OCI-LY3 (cell line): ENCODE data around the gene HHAT.

Source experiments
- H2AFZ ChIP-seq: fragments of 200-600, 300-600 bp; shearing (Covaris generic); 2 replicates; pipeline ENCODE4 v1.6.0; 2014; ENCODE audit warnings: antibody characterized with exemption, low read depth, low read length
- H3K27ac ChIP-seq: fragments of 200-600, 300-600 bp; sonication (generic); 2 replicates; pipeline ENCODE4 v1.5.1; 2014; ENCODE audit warnings: mild to moderate bottlenecking, low read length, moderate library complexity, mixed read lengths
- H3K27me3 ChIP-seq: fragments of 200-600, 300-600 bp; sonication (generic); 2 replicates; pipeline ENCODE4 v1.6.1; 2014; ENCODE audit warnings: low read depth, low read length, mixed read lengths
- H3K36me3 ChIP-seq: fragments of 200-600, 300-600 bp; sonication (generic); replicated peaks from 2 replicates; pipeline ENCODE3; 2014; ENCODE audit warnings: low read depth, low read length, mixed read lengths
- H3K4me1 ChIP-seq: fragments of 300-600, 200-600 bp; sonication (generic); 2 replicates; pipeline ENCODE4 v1.6.1; 2014; ENCODE audit warnings: low read length, mixed read lengths
- H3K4me2 ChIP-seq: fragments of 200-600, 300-600 bp; sonication (generic); 2 replicates; pipeline ENCODE4 v1.6.1; 2014; ENCODE audit warnings: low read length, mixed read lengths
- H3K4me3 ChIP-seq: fragments of 300-600, 200-600 bp; sonication (generic); 2 replicates; pipeline ENCODE4 v1.5.1; 2014; ENCODE audit warnings: antibody characterized with exemption, mild to moderate bottlenecking, low read length, moderate library complexity
- H3K79me2 ChIP-seq: fragments of 300-600, 200-600 bp; shearing (Covaris generic); 2 replicates; pipeline ENCODE4 v1.6.1; 2014; ENCODE audit warnings: mild to moderate bottlenecking, low read length, mixed read lengths
- H3K9ac ChIP-seq: fragments of 300-600, 200-600 bp; shearing (Covaris generic); 2 replicates; pipeline ENCODE4 v1.6.0; 2014; ENCODE audit warnings: mild to moderate bottlenecking, low read length, moderate library complexity
- H3K9me3 ChIP-seq: fragments of 200-600, 300-600 bp; shearing (Covaris generic); 2 replicates; pipeline ENCODE4 v1.6.1; 2014; ENCODE audit warnings: low read length, mixed read lengths; ENCODE audit not compliant: insufficient read depth
- H4K20me1 ChIP-seq: fragments of 200-600, 300-600 bp; sonication (generic); 2 replicates; pipeline ENCODE4 v1.6.1; 2016; ENCODE audit warnings: low read length, mixed read lengths; ENCODE audit not compliant: insufficient read depth
- EZH2phosphoT487 ChIP-seq: fragments of 200-600 bp; shearing (Covaris generic); IDR thresholded peaks from 2 replicates; pipeline ENCODE4 v1.6.1; 2018; ENCODE audit warnings: antibody characterized with exemption, mixed run types, low read depth
- TF ChIP-seq, protein P1 (sequence below): fragments of 200-600, 300-600 bp; sonication (generic); IDR thresholded peaks from 2 replicates; pipeline ENCODE4 v1.5.1; 2014; ENCODE audit warnings: antibody characterized with exemption, low read length, low read depth

Gene HHAT

DNA sequence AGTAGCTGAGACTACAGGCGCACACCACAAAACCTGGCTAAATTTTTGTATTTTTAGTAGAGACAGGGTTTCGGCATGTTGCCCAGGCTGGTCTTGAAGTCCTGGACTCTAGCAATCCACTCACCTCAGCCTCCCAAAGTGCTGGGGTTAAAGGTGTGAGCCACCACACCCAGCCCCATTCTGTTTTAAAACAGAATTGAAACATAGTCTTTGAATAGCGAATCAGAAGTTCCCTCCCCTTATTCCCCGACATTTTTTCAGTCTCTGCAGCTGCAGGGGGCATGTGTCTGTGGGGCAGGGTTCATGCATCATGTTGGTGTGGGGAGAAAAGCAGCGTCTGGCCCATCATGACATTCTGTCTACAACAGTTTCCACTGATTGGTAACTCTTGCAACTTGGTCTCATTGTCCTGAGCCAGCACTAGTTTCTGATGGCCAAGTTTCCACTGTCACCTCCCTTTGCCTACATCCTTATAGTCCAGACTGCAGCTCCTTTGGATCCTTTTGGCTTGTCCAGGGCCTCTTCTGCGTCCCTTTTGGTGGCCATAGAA lies 15.6 kb upstream of the HHAT start:
- Histone ChIP-seq H3K27me3 (peaks cover 16% of the 10 kb centered on the region), H2AFZ (no peak overlapping the region), H4K20me1 (no peaks in the 10 kb centered on the region), H3K9ac (no peak overlapping the region), H3K27ac (no peak overlapping the region), H3K4me3 (no peak overlapping the region), H3K4me2 (no peak overlapping the region), H3K36me3 (no peaks in the 10 kb centered on the region), H3K4me1 (peaks cover 4% of the 10 kb centered on the region; the same call in 1 of the 2 replicates), H3K9me3 (no peaks in the 10 kb centered on the region), H3K79me2 (no peaks in the 10 kb centered on the region)
- TF ChIP-seq, protein P1, sequence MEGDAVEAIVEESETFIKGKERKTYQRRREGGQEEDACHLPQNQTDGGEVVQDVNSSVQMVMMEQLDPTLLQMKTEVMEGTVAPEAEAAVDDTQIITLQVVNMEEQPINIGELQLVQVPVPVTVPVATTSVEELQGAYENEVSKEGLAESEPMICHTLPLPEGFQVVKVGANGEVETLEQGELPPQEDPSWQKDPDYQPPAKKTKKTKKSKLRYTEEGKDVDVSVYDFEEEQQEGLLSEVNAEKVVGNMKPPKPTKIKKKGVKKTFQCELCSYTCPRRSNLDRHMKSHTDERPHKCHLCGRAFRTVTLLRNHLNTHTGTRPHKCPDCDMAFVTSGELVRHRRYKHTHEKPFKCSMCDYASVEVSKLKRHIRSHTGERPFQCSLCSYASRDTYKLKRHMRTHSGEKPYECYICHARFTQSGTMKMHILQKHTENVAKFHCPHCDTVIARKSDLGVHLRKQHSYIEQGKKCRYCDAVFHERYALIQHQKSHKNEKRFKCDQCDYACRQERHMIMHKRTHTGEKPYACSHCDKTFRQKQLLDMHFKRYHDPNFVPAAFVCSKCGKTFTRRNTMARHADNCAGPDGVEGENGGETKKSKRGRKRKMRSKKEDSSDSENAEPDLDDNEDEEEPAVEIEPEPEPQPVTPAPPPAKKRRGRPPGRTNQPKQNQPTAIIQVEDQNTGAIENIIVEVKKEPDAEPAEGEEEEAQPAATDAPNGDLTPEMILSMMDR, result no peak
- no peak for TF ChIP-seq EZH2phosphoT487

DNA sequence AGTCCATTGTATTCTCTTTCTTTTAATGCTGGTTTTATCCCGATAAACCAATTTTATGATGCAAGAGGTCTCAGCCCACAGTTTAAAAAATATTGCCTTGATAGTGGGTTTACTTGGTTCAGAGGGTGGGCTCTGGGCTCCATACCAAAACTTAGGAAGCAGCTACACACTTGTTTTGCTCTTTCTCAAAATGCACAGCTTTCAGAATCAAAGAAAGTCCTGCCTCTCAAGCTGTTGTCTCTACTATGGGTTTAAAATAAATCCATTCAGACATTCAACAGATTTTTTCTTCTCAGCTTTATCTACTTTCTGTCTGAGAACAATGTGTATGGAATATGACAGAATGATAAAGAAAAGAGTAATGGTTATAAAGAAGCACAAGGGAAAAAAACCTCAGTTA lies 14.8 kb upstream of the HHAT start:
- Histone ChIP-seq H3K79me2 (no peaks in the 10 kb centered on the region), H4K20me1 (no peaks in the 10 kb centered on the region), H3K4me1 (peaks cover 4% of the 10 kb centered on the region; the same call in 1 of the 2 replicates), H3K27me3 (peaks cover 19% of the 10 kb centered on the region), H3K36me3 (no peaks in the 10 kb centered on the region), H2AFZ (no peak overlapping the region), H3K4me3 (no peak overlapping the region), H3K9ac (no peak overlapping the region), H3K9me3 (no peaks in the 10 kb centered on the region), H3K27ac (no peak overlapping the region), H3K4me2 (no peak overlapping the region)
- no peak for TF ChIP-seq EZH2phosphoT487
- TF ChIP-seq, protein P1, result no peak

DNA sequence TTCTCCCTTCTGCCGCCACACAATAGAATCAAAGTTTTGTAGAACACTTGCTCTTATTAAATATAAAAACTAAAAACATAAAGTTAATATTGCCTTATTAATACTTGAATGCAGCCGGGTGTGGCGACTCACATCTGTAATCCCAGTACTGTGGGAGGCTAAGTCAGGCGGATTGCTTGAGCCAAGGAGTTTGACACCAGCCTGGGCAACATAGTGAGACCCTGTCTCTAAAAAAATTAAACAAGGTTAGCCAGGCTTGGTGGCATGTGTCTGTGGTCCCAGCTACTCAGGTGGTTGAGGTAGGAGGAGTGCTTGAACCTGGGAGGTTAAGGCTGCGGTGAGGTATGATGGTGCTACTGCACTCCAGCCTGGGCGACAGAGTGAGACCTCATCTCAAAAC lies 13.2 kb upstream of the HHAT start:
- Histone ChIP-seq H3K27ac (no peak overlapping the region), H3K4me3 (no peak overlapping the region), H2AFZ (no peak overlapping the region), H3K9ac (no peak overlapping the region), H3K79me2 (no peaks in the 10 kb centered on the region), H3K27me3 (peaks cover 8% of the 10 kb centered on the region), H3K4me2 (no peak overlapping the region), H3K4me1 (peaks cover 4% of the 10 kb centered on the region; the same call in 1 of the 2 replicates), H4K20me1 (no peaks in the 10 kb centered on the region), H3K9me3 (no peaks in the 10 kb centered on the region), H3K36me3 (no peaks in the 10 kb centered on the region)
- no peak for TF ChIP-seq EZH2phosphoT487
- TF ChIP-seq, protein P1, result no peak

DNA sequence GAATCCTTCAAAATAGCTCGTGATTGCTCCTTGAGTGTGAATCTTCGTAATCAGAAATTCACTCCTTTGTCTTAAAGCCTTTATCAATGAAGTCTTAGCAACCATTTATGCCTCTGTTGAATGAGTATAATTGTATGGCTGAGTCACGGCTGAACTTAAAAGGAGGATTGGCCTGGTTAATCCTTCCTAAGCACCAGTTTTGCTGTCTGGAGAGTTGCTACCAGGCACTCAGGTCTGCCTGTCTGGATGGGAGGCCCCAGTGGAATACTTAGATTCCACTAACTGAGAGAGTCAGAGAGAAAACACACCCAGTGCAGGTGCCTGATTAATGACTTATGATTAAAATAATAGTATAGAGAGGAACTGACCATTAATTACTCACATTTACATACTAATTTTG lies 7.6 kb upstream of the HHAT start:
- Histone ChIP-seq H2AFZ (no peak overlapping the region), H3K27ac (no peak overlapping the region), H3K4me3 (no peak overlapping the region), H3K4me2 (no peak overlapping the region), H3K9ac (no peak overlapping the region), H3K9me3 (no peaks in the 10 kb centered on the region), H3K36me3 (no peaks in the 10 kb centered on the region), H3K79me2 (no peaks in the 10 kb centered on the region), H4K20me1 (no peaks in the 10 kb centered on the region), H3K27me3 (peaks cover 7% of the 10 kb centered on the region; the same call in 1 of the 2 replicates), H3K4me1 (no peaks in the 10 kb centered on the region)
- TF ChIP-seq, protein P1, result no peak
- no peak for TF ChIP-seq EZH2phosphoT487
